ENCODE results near the gene MAMDC4.
"Not testable (repeated sequence)": the region's sequence is repeated elsewhere in the genome, so short reads cannot be mapped to it uniquely, and the experiment has no call there.

Gene MAMDC4

DNA sequence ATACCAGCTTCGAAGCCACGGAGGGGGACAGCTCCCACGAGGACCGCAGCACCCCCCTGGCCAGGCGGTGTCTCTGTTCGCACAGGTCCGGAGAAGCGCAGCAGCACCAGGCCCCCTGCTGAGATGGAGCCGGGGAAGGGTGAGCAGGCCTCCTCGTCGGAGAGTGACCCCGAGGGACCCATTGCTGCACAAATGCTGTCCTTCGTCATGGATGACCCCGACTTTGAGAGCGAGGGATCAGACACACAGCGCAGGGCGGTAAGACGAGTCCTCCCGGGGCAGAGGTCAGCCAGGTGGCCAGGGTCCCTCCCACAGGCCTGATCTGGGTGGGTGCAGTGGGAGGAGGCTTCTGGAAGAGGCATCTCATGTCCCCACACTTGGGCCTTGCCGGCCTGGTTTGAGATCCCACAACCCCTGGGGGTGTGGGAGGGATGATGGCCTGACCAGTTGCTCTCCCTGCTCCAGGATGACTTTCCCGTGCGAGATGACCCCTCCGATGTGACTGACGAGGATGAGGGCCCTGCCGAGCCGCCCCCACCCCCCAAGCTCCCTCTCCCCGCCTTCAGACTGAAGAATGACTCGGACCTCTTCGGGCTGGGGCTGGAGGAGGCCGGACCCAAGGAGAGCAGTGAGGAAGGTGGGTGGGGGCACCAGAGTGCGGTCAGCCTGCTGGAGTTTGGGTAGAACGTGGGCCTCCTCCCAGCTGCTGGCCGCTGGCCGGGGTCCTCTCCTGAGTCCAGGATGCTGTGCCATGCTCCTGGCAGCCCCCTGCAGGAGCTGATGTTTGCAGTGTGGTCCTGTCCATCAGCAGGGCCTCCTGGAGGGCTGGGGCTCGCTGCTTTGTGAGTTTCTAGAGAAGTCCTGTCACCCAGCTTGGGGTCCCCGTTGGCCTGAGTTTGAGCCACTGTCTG is 12.7 kb upstream of the MAMDC4 start:
- DNase-seq: no peak

DNA sequence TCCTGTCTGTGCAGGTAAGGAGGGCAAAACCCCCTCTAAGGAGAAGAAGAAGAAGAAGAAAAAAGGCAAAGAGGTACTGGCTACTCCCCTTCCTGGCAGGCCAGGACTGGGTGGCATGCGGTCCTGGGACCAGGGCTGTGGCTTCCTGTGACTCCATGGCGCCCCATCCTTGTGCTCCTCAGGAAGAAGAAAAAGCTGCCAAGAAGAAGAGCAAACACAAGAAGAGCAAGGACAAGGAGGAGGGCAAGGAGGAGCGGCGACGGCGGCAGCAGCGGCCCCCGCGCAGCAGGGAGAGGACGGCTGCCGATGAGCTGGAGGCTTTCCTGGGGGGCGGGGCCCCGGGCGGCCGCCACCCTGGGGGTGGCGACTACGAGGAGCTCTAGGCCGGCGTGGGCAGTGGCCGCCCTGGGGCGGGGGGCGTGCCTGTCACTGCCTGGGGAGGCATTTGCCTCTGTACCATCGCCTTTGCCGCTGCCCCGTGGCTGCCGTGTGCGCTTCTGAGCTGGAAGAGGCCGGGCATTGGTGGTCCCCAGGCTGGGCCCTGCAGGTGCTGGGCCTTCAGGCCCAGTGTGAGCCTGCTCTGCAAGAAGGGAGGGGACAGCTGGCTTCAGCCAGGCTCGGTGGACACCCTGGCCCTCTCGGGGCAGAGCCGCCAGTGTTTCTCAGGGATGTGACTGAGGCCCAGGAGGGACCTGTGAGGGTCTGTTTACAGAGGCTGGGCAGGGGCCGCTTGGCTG is 11.8 kb upstream of the MAMDC4 start:
- DNase-seq: no peak

DNA sequence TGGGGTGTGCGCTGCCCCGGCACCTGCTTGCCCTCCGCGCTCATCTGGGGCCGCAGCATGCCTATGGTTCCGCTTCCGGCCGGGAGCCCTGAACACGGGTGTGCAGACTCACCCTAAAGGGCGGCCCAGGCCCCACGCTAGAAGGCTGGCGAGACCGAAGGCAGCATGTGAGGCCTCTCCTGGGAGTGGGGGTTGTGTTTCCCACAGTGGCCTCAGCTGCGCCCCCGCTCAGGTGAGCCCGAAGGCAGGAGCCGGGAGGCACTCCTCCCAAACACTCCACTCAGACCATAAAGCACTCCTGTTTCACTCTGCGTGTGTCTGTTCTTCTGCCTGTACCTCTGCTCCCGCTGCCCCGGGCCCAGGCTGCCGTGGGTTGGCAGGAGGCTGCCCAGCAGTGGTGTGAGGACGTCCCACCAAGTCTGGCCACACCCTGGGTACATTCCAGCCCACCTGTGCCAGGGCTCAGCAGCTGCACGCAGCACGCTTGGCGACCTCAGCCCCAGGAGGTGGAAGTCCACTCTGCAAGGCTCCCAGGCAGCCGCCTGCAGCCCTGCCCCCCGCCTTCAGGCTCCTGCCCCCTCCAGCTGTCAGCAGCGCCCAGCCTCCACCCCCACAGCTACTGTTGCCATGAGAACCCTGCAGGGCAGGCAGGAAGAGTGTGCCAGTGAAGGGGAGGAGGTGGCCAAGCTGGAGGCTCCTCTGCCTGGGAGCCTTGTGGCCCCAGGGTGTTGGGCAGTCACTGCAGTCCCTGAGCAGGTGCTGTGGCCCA is 11.1 kb upstream of the MAMDC4 start:
- DNase-seq: no peak

DNA sequence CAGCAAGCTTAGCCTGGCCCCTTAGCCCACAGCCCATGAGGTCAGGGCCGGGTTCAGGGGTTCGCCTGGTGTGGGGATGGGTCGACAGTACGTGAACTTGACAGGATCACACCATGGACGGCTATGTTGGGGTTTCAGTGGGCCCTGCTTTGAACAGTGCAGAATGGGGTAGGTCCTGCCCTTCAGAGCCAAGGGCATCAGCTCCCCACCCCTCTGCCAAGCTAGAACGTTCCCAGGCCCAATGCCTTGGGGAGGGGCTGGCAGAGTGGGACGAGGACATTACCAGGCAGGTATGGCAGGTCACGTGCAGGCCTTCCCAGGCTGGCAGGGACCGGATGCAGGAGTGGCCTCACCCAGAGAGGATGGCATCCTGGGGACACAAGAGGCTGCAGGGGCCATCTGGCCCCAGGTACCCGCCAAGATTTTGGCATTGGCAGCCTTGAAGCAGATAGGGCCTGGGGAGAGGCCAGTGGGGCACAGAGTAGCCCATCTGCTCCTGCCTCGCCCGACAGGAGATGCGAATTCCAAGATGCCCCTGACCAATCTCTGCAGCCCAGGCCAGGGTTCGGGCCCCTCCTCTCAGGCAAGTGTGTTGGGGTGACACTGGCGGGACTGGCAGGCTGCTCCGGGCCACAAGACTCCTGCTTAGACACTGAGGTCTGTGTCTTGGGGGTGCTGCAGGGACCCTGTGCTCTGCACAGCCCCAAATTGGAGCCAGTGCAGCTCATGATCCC is 10.3 kb upstream of the MAMDC4 start:
- DNase-seq: not testable (repeated sequence)

- not testable (repeated sequence) for DNase-seq
Measured at GRCh38 chr9:136842380-136842948, 9.7 kb upstream of the MAMDC4 start, which contains the start of gene AJM1. AJM1 (plus strand) TSS chr9:136842478; CDS start chr9:136844415, 1,937 bp downstream.

DNA sequence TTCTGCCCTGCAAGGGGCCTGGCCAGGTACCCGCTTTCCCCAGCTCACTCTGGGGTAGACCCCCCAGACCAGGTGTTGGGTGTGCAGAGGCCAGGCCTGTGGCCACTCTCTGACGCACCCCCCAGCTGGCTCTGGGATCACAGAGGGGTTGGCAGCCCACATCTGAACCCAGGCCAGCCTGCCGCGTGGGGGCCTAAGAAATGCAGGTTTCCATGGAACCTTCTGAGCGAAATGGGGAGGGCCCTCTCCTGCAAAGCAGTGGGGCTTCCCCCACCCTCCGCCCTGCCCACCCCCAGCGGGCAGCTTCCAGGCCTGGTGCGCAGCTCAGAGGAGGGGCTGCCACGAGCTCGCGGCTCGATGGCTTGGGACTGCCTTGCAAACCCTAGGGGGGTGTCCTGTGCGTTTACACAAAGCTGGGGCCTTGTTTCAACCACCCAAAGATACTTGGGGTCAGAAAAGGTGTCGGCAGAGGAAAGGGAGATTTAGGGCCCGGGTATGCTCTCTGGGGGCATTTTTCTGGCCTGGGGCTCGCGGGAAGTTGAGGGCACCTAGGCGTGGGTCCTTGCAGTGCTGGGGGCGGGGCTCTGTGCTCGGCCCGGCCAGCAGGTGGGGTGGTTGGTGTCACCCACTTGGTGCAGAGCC is 8.9 kb upstream of the MAMDC4 start:
- not testable (repeated sequence) for DNase-seq

DNA sequence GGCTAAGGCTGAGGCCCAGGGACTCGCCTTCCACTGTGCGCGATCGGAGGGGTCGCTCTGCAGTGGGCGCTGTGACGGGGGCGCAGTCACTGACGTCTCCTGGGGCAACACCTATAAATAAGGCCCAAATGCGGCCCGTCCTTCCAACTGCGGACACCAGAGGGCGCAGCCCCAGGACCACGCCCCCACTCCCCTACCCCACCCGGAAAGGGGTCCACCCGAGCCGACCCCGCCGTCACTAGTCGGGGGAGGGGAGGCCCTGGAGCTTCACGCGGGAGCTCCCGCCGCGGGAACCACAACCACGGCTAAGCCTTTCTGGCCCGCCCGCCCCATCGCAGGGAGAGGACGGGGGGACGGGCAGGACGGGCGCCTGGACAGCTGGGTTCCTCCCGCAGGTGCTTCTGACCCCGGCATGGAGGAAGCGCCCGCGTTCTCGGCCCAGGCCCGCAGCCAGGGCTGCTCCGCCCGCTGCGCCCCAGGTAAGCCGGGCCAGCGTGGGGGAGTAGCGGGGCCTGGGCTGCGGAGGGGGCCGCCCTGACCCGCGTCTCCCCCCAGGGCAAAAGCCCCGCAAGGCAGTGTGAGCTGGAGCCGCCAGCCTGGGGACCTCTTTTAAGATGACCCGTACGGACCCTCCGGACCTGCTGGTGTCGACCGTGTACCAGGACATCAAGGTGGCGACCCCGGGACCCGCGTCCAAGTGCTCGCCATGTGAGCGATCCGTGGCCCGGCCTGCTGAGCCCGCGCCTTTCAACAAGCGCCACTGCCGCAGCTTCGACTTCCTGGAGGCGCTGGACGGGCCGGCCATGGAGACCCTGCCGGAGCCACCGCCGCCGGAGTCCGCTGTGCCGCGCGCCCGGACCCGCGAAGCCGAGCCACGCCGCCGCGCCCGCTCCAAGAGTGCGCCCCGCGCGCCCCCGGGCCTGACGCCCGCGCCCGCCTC is 8.1 kb upstream of the MAMDC4 start:
- DNase-seq: not testable (repeated sequence)

- no peak for DNase-seq
Measured at GRCh38 chr9:136844761-136845464, 7.2 kb upstream of the MAMDC4 start.

- DNase-seq: no peak
Measured at GRCh38 chr9:136845465-136846260, 6.5 kb upstream of the MAMDC4 start.

DNA sequence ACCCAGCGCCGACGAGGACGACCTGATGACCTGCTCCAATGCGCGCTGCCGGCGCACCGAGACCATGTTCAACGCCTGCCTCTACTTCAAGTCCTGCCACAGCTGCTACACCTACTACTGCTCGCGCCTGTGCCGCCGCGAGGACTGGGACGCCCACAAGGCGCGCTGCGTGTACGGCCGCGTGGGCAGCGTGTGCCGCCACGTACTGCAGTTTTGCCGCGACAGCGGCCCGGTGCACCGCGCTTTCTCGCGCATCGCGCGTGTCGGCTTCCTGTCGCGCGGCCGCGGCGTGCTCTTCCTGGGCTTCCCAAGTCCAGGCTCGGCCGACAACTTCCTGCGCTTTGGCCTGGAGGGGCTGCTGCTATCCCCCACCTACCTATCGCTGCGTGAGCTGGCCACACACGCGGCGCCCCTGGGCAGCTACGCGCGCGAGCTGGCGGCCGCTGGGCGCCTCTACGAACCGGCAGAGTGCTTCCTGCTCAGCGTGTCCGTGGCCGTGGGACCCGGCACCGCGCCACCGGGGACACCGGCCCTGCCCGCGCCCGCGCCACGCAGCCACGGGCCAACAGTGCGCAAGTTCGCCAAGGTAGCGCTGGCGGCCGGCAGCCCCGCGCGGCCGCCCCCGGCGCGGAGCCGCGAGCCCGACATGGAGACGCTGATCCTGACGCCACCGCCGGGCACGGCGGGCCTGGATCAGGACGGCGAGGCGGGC is 5.6 kb upstream of the MAMDC4 start:
- no peak for DNase-seq

- DNase-seq: no peak
Measured at GRCh38 chr9:136847088-136847825, 4.9 kb upstream of the MAMDC4 start.

DNA sequence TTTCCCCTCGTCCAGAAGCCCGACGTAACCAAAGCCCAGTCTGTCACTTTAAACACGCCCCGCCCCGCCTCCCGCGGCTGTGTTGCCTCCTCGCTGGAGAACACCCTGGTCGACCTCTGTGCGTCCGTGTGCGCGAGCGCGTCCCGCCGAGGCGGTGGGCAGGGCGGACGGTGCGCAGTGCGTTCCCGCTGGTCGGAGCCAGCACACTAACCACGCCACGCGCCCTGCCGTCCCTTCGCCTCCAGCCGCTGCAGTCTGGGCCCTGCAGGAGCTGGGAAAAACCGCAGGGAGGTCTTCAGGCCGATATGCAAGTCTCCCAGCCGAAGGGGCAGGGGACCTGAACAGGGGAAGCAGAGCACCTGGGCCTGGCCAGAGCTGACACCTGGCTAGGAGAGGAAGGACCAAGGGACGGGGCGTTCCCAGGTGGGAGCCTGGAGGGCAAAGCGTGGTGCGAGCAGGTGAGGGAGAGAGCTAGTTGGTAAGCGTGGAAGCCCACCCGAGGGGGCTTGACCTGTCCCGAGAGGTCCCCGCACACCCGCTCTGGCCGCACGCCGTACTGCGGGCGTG is 4.2 kb upstream of the MAMDC4 start:
- peak; percentile 35 for DNase-seq

DNA sequence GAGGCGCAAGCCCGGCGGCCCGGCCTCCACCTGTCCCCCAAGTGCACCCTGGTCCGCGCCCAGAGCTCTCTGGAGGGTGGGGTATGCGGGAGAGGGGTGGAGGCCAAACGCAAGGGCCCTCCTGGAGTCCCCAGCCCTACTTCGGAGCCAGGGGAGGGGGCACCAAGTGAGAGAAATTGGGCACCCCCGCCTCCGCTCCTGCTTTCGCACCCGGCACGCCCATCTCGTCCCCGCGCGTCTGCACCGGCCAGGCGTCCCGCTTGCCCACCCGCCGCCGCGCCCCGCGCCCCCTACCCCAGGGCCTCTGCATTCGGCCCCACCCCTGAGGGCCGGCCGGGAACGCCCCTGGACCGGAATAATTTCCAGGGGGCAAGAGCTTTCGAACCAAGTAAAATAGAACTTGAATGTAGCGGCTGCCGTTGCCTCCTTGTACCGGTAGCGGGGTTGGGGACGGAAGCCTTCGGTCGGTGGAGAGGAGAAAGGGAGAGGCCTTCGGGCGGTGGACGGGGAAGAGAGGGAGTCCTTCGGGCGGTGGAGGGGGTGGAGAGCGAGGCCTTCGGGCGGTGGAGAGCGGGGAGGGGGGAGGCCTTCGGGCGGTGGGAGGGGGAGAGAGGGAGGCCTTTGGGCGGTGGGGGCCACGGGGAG is 3.6 kb upstream of the MAMDC4 start:
- DNase-seq: no peak

GRCh38 chr9:136849038-136849959 is 2.8 kb upstream of the MAMDC4 start, which contains the start of gene PHPT1:
PHPT1 (plus strand) TSS chr9:136849409; CDS start chr9:136849431, 22 bp downstream.
- DNase-seq: peak; percentile 96

Measured in amniotic stem cell (primary cell).